HCT116 (cell line): Measurements from ENCODE around the gene OR51B5. TPM values are rescaled to one million over a fixed set of nuclear protein-coding genes. Genes with fewer than 3 reads are reported as not detected.
A peak's percentile ranks its signal among the peaks of the same experiment; 100 is the strongest.

Experiments
- ATAC-seq: fragments of 200-7000 bp; cut with Tn5 transposase; 2 replicates; pipeline ENCODE4 v1.9.1; 2020; ENCODE audit warnings: mild to moderate bottlenecking, moderate library complexity
- BruUV-seq: library from RNA; stranded (reverse); fragments of 400-500 nt; replicated peaks from 2 replicates; lab custom pipeline; 2021; lab: Mats Ljungman, UMichigan
- CTCF ChIA-PET: fragments of 300-600 bp; sonication (Branson Sonifier 250); formaldehyde crosslinking; loops from one replicate; lab custom pipeline; 2021; ENCODE audit warnings: antibody characterized with exemption; lab: Charles Lee
- POLR2A ChIA-PET: fragments of 300-600, 350-600 bp; sonication (Branson Sonifier 250); formaldehyde crosslinking; loops from one replicate; lab custom pipeline; 2021; ENCODE audit warnings: antibody characterized with exemption; lab: Charles Lee
- RAD21 ChIA-PET, 2 experiments: fragments of 300-600 bp; sonication (Branson Sonifier 250); formaldehyde crosslinking; loops; one replicate each; lab custom pipeline; 2023; ENCODE audit warnings: low total read pairs in 2 of 2; ENCODE audit not compliant: uncharacterized antibody in 2 of 2, unreplicated experiment in 2 of 2, low non-redundant PET in 1 of 2; lab: Charles Lee
- DNase-seq: peaks from one replicate; pipeline ENCODE4 v3.0.0-alpha.2; 2010; ENCODE audit warnings: low read depth, low spot score
- H2AFZ ChIP-seq: fragments of 200-600 bp; shearing (Covaris generic), sonication (generic); 2 replicates; pipeline ENCODE4 v1.6.1; 2017; ENCODE audit warnings: low read depth, mixed run types, mixed read lengths, antibody characterized with exemption, low read length; ENCODE audit not compliant: poor library complexity, severe bottlenecking
- H3K27ac ChIP-seq: 2 replicates; pipeline ENCODE4 v1.5.1; 2012; ENCODE audit warnings: low read depth, low read length
- H3K27me3 ChIP-seq: fragments of 200-600 bp; sonication (generic); 2 replicates; pipeline ENCODE4 v1.6.1; 2016; ENCODE audit warnings: mixed run types, low read length, mixed read lengths; ENCODE audit not compliant: insufficient read depth
- H3K36me3 ChIP-seq, 2 experiments: fragments of 200-500 bp in 1 of 2; fragments of 200-600 bp in 1 of 2; sonication (Bioruptor generic) in 1 of 2; sonication (generic) in 1 of 2; 2 replicates each; pipeline versions ENCODE4 v1.5.1 to v1.6.1; 2014 to 2016; ENCODE audit warnings: low read length in 2 of 2, inconsistent platforms in 1 of 2, mixed read lengths in 1 of 2, mixed run types in 1 of 2; ENCODE audit not compliant: insufficient read depth in 2 of 2, control insufficient read depth in 1 of 2
- H3K4me1 ChIP-seq, 2 experiments: fragments of 200-600 bp in 1 of 2; sonication (generic) in 1 of 2; 2 replicates each; pipeline versions ENCODE4 v1.5.1 to v1.6.1; 2012 to 2017; ENCODE audit warnings: low read length in 2 of 2, inconsistent platforms in 1 of 2, mild to moderate bottlenecking in 1 of 2, mixed read lengths in 1 of 2, mixed run types in 1 of 2, moderate library complexity in 1 of 2; ENCODE audit not compliant: insufficient read depth in 2 of 2, control insufficient read depth in 1 of 2
- H3K4me2 ChIP-seq: fragments of 200-600 bp; sonication (generic); 2 replicates; pipeline ENCODE4 v1.6.1; 2017; ENCODE audit warnings: mixed run types, low read length, mixed read lengths
- H3K4me3 ChIP-seq, 2 experiments: fragments of 200-600 bp in 1 of 2; sonication (generic) in 1 of 2; replicated peaks in 1 of 2; 2 replicates each; pipeline ENCODE4 v1.5.1; 2011 to 2016; ENCODE audit warnings: low read length in 2 of 2, control low read depth in 1 of 2, low read depth in 1 of 2, mild to moderate bottlenecking in 1 of 2, mixed read lengths in 1 of 2, mixed run types in 1 of 2
- H3K79me2 ChIP-seq: fragments of 200-600 bp; sonication (generic); 2 replicates; pipeline ENCODE4 v1.6.1; 2017; ENCODE audit warnings: mild to moderate bottlenecking, mixed run types, low read length, moderate library complexity, mixed read lengths; ENCODE audit not compliant: insufficient read depth
- H3K9ac ChIP-seq: fragments of 200-600 bp; sonication (generic); 2 replicates; pipeline ENCODE4 v1.6.1; 2016; ENCODE audit warnings: low read length, mixed read lengths
- H3K9me2 ChIP-seq: fragments of 200-600 bp; sonication (generic), shearing (Covaris generic); 2 replicates; pipeline ENCODE4 v1.6.1; 2017; ENCODE audit warnings: mixed run types, mild to moderate bottlenecking, moderate library complexity; ENCODE audit not compliant: insufficient read depth
- H3K9me3 ChIP-seq, 2 experiments: fragments of 200-500 bp in 1 of 2; fragments of 200-600 bp in 1 of 2; sonication (Bioruptor generic) in 1 of 2; sonication (generic) in 1 of 2; 2 replicates each; pipeline ENCODE4 v1.6.1; 2014 to 2017; ENCODE audit warnings: low read length in 2 of 2, mixed read lengths in 2 of 2, inconsistent platforms in 1 of 2, low read depth in 1 of 2, mild to moderate bottlenecking in 1 of 2, mixed run types in 1 of 2, moderate library complexity in 1 of 2; ENCODE audit not compliant: control insufficient read depth in 1 of 2, insufficient read depth in 1 of 2
- H4K20me1 ChIP-seq: fragments of 200-600 bp; sonication (generic), shearing (Covaris generic); 2 replicates; pipeline ENCODE4 v1.6.1; 2017; ENCODE audit warnings: mixed run types, mild to moderate bottlenecking, moderate library complexity; ENCODE audit not compliant: insufficient read depth
- ATF3 ChIP-seq: IDR thresholded peaks from 2 replicates; pipeline ENCODE4 v1.6.1; 2012
- CBX3 ChIP-seq: IDR thresholded peaks from 2 replicates; pipeline ENCODE4 v1.6.1; 2012; ENCODE audit warnings: low read depth
- CEBPB ChIP-seq: IDR thresholded peaks from 2 replicates; pipeline ENCODE4 v1.6.1; 2012; ENCODE audit warnings: low read depth
- ELF1 ChIP-seq: IDR thresholded peaks from 2 replicates; pipeline ENCODE4 v1.6.1; 2012; ENCODE audit warnings: low read depth, borderline replicate concordance
- EZH2 ChIP-seq: fragments of 200-600 bp; sonication (generic); IDR thresholded peaks from 2 replicates; pipeline ENCODE4 v1.6.1; 2017; ENCODE audit warnings: antibody characterized with exemption, mixed run types
- EZH2phosphoT487 ChIP-seq: fragments of 200-600 bp; IDR thresholded peaks from 2 replicates; pipeline ENCODE4 v1.6.1; 2018; ENCODE audit warnings: antibody characterized with exemption, borderline replicate concordance
- FOSL1 ChIP-seq: IDR thresholded peaks from 2 replicates; pipeline ENCODE4 v1.6.1; 2012; ENCODE audit warnings: low read depth
- JUND ChIP-seq: IDR thresholded peaks from 2 replicates; pipeline ENCODE4 v1.6.1; 2012
- POLR2A ChIP-seq: IDR thresholded peaks from 2 replicates; pipeline ENCODE4 v1.7.0; 2011; ENCODE audit warnings: borderline replicate concordance; ENCODE audit not compliant: insufficient read depth, insufficient read length; ENCODE audit errors: extremely low read depth
- POLR2AphosphoS5 ChIP-seq: IDR thresholded peaks from 2 replicates; pipeline ENCODE4 v1.6.1; 2011; ENCODE audit warnings: mild to moderate bottlenecking, low read depth, low read length, moderate library complexity
- SP1 ChIP-seq: IDR thresholded peaks from 2 replicates; pipeline ENCODE4 v1.6.1; 2012; ENCODE audit warnings: low read depth
- ZFX ChIP-seq: fragments of 450-650 bp; IDR thresholded peaks from 2 replicates; pipeline ENCODE4 v1.6.1; 2017
- ZNF274 ChIP-seq: fragments of 200-500 bp; sonication (Bioruptor generic); IDR thresholded peaks from 2 replicates; pipeline ENCODE4 v1.6.1; 2014; ENCODE audit warnings: mild to moderate bottlenecking, low read depth, low read length, inconsistent platforms
- intact Hi-C: fragments of 100-400 bp; cut with micrococcal nuclease; formaldehyde crosslinking; loops from 2 replicates; pipeline ENCODE4 v1.10.0; 2022
- total RNA-seq: library from RNA; stranded (reverse); gene quantifications from one replicate; pipeline ENCODE4 v1.2.1, GENCODE V29; 2021; ENCODE audit not compliant: unreplicated experiment

The OR51B5 gene
- total RNA-seq, 1 experiment from 2014 or later = 140 TPM

- Histone ChIP-seq H3K9me3 (no peaks in the 10 kb centered on the region), H3K4me1 (peaks cover 0 to 11% of the 10 kb centered on the region in 2 experiments; a peak in 1 of 4 replicates), H3K27ac (no peak within 1 kb of the TSS), H3K36me3 (peaks cover 4 to 52% of the 10 kb centered on the region in 2 experiments; a peak in 3 of 4 replicates), H3K9ac (no peak within 1 kb of the TSS), H3K27me3 (no peaks in the 10 kb centered on the region), H4K20me1 (peaks cover 20% of the 10 kb centered on the region; the same call in 1 of the 2 replicates), H3K4me3 (no peak within 1 kb of the TSS), H3K9me2 (no peaks in the 10 kb centered on the region), H2AFZ (no peak within 1 kb of the TSS), H3K79me2 (peaks cover 99% of the 10 kb centered on the region), H3K4me2 (no peak within 1 kb of the TSS)
- ATAC-seq = peak; percentile 5; the same call in 1 of the 2 replicates
- BruUV-seq = no TSS peak
- TF ChIP-seq CEBPB (no peak), ZFX (no peak)
- intact Hi-C loops = no loop called here
- ChIA-PET CTCF (no interaction called here), RAD21 (no interaction called here), POLR2A (no interaction called here)
- no peak for DNase-seq
Observed at GRCh38 chr11:5351208-5351607, 7.9 kb upstream of the OR51B5 start, which contains the start of gene OR51B6. TSS of gene OR51B6 (plus strand) at chr11:5351508. CDS start at chr11:5351508, 0 bp downstream.

- no peak overlapping the region for H2AFZ ChIP-seq
- BruUV-seq = no TSS peak
- no peak overlapping the region; the same call in 1 of the 2 replicates for H3K27ac ChIP-seq
- H3K36me3 ChIP-seq = peaks cover 8 to 58% of the 10 kb centered on the region in 2 experiments; a peak in 3 of 4 replicates
- H3K9me3 ChIP-seq = no peaks in the 10 kb centered on the region
- no peak overlapping the region for H3K4me2 ChIP-seq
- intact Hi-C loops = no loop called here
- no peaks in the 10 kb centered on the region for H3K9me2 ChIP-seq
- peaks cover 26% of the 10 kb centered on the region; the same call in 1 of the 2 replicates for H4K20me1 ChIP-seq
- no peaks in the 10 kb centered on the region for H3K27me3 ChIP-seq
- H3K4me1 ChIP-seq = peaks cover 0 to 2% of the 10 kb centered on the region in 2 experiments; a peak in 1 of 4 replicates
- TF ChIP-seq ZFX (no peak), FOSL1 (no peak), POLR2A (no peak), EZH2 (no peak), EZH2phosphoT487 (no peak), POLR2AphosphoS5 (no peak), ELF1 (no peak), ATF3 (no peak), SP1 (no peak), JUND (no peak), ZNF274 (no peak), CBX3 (no peak)
- H3K79me2 ChIP-seq = peaks cover 99% of the 10 kb centered on the region
- ATAC-seq (no peak), DNase-seq (no peak)
- no peak overlapping the region for H3K4me3 ChIP-seq
- CTCF ChIA-PET = no interaction called here
- RAD21 ChIA-PET = no interaction called here
- no peak overlapping the region for H3K9ac ChIP-seq
- POLR2A ChIA-PET = no interaction called here
Observed at GRCh38 chr11:5349550-5349949, 6.2 kb upstream of the OR51B5 start.
